ENCODE measurements around the gene CTDP1.

Gene CTDP1

GRCh38 chr18:79798346-79798998 is 118.9 kb downstream of the CTDP1 start:
- H3K4me3 ChIP-seq (ENCODE audit: low read length): peak overlapping the region; percentile 8; the same call in 1 of the 2 replicates
- TF ChIP-seq ZNF274 (IDR thresholded peaks at IDR 0.05; ENCODE audit: low read depth, low read length): no peak

GRCh38 chr18:79798999-79799370 is 119.4 kb downstream of the CTDP1 start:
- TF ChIP-seq ZNF274 (IDR thresholded peaks at IDR 0.05; ENCODE audit: low read depth, low read length): no peak
- H3K4me3 ChIP-seq (ENCODE audit: low read length): no peak overlapping the region

GRCh38 chr18:79799619-79800370 is 120.2 kb downstream of the CTDP1 start:
- no peak for TF ChIP-seq ZNF274 (IDR thresholded peaks at IDR 0.05; ENCODE audit: low read depth, low read length)
- no peak overlapping the region for H3K4me3 ChIP-seq (ENCODE audit: low read length)

- TF ChIP-seq ZNF274 (IDR thresholded peaks at IDR 0.05; ENCODE audit: low read depth, low read length): no peak
- H3K4me3 ChIP-seq (ENCODE audit: low read length): no peak overlapping the region
Observed at GRCh38 chr18:79800371-79801180, 121.0 kb downstream of the CTDP1 start.

GRCh38 chr18:79801217-79801616 is 121.6 kb downstream of the CTDP1 start:
- TF ChIP-seq ZNF274 (IDR thresholded peaks at IDR 0.05; ENCODE audit: low read depth, low read length): no peak
- H3K4me3 ChIP-seq (ENCODE audit: low read length): no peak overlapping the region

- no peak overlapping the region for H3K4me3 ChIP-seq (ENCODE audit: low read length)
- TF ChIP-seq ZNF274 (IDR thresholded peaks at IDR 0.05; ENCODE audit: low read depth, low read length): no peak
Observed at GRCh38 chr18:79801641-79802040, 122.0 kb downstream of the CTDP1 start.

- TF ChIP-seq ZNF274 (IDR thresholded peaks at IDR 0.05; ENCODE audit: low read depth, low read length): no peak
- H3K4me3 ChIP-seq (ENCODE audit: low read length): no peak overlapping the region
Observed at GRCh38 chr18:79802298-79802697, 122.7 kb downstream of the CTDP1 start.

- TF ChIP-seq ZNF274 (IDR thresholded peaks at IDR 0.05; ENCODE audit: low read depth, low read length): no peak
- no peak overlapping the region for H3K4me3 ChIP-seq (ENCODE audit: low read length)
Observed at GRCh38 chr18:79803611-79804051, 124.0 kb downstream of the CTDP1 start.

Data from GM08714 (cell line).